ENCODE measurements around the gene RAD51B.
"Not testable (repeated sequence)": the region's sequence is repeated elsewhere in the genome, so short reads cannot be mapped to it uniquely, and the experiment has no call there.

The RAD51B gene

DNA sequence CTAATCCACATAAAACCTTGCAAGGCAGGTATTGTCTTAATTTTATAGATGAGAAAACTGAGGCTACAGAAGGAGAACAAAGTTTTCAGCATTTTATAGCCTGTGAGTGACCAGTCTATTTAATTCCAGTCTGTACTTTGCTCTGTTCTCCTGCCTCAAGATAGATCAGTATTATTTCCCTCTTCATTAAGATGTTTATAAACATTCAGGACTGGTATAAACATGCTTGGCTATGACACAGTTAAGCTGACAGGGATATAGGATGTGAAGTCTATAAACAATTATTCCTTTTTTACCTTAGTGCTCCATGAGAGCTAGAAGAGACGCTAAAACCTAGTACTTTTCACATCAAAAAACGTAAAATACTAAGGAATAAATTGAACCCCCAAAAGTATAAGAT lies 287.3 kb downstream of the RAD51B start:
- H3K4me3 ChIP-seq (ENCODE audit: low read depth, low read length): no peak overlapping the region
- TF ChIP-seq CTCF (IDR thresholded peaks at IDR 0.05; ENCODE audit: insufficient read depth, low read depth, low read length, missing control alignments): no peak
- DNase-seq (ENCODE audit: low read depth): no peak

DNA sequence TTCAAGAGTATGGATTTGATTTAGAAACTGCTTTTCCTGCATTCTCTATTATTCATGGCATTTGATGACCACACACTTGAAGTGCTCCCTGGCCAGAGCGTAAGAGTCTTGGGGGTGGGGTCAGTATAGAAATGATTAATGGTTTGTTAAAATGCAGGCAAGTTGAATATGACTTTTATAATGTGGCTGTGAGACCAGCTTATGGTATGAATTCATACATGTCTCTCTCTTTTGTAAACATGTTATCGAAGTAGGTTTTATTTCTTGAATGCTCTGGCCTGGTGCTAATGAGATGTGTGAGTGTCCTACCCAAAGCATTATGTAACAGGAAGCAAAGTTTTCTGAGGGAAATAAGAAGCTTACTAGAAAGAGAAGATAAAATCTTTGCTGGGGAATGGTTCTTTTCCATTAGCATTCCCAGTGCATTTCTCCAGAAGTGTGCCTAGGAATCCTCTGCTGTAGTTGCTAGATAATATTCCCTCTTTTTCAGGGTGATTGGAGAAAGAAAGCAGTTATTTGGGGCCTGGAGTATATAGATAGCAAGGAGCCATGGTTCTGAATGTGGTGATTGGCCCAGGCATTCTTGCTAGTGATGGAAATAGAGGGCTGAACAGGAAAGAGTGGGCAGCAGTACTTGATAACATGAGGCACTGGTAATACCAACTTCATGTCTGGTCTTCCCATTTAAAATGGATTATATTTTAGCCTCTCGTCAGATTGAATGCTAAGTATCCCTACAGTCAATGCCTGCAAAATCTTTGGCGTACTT lies 289.7 kb downstream of the RAD51B start:
- H3K4me3 ChIP-seq (ENCODE audit: low read depth, low read length): no peak overlapping the region
- TF ChIP-seq CTCF (IDR thresholded peaks at IDR 0.05; ENCODE audit: insufficient read depth, low read depth, low read length, missing control alignments): no peak
- DNase-seq (ENCODE audit: low read depth): no peak

GRCh38 chr14:68111097-68111852 lies 291.7 kb downstream of the RAD51B start:
- no peak for TF ChIP-seq CTCF (IDR thresholded peaks at IDR 0.05; ENCODE audit: insufficient read depth, low read depth, low read length, missing control alignments)
- no peak overlapping the region for H3K4me3 ChIP-seq (ENCODE audit: low read depth, low read length)
- DNase-seq (ENCODE audit: low read depth): peak; percentile 12

DNA sequence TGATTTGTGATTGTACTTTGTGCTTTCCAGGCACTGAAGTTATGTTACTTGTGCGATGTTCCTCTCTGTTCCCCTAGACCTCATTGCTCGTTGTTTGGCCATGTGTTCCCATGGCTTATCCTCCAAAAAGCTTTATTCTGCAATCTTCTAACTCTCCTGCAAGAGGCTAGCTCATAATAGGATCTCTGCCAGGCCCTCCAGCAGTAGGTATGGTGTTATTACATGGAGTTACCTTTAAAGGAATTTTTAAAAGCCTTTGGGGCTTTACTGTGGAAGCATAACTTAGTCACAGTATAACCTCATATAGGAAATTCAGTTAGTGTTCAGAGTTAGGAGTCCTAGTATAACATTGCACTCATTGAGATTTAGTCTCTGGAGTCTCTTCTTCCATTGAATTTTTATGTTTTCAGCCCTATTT lies 292.3 kb downstream of the RAD51B start:
- TF ChIP-seq CTCF (IDR thresholded peaks at IDR 0.05; ENCODE audit: insufficient read depth, low read depth, low read length, missing control alignments): no peak
- no peak overlapping the region for H3K4me3 ChIP-seq (ENCODE audit: low read depth, low read length)
- no peak for DNase-seq (ENCODE audit: low read depth)

DNA sequence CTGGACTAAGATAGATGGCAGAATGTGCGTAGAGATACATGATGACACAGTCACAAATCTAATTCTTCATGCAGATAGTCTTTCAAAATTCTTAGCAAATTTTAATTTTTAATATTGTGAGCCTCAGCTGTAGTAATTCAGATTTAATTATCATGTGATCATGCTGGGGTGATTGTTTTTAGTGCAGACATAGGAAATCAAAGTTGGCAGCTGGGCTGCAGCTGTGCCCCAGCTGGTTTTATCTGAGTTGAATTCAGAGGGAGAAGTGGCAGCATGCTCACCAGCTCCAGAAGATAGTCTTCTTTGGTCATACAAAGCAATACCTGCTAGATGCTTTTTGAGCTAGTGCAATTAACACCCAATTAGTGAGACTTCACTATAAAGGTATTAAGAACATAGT lies 292.9 kb downstream of the RAD51B start:
- no peak for TF ChIP-seq CTCF (IDR thresholded peaks at IDR 0.05; ENCODE audit: insufficient read depth, low read depth, low read length, missing control alignments)
- no peak for DNase-seq (ENCODE audit: low read depth)
- no peak overlapping the region for H3K4me3 ChIP-seq (ENCODE audit: low read depth, low read length)

- TF ChIP-seq CTCF (IDR thresholded peaks at IDR 0.05; ENCODE audit: insufficient read depth, low read depth, low read length, missing control alignments): no peak
- H3K4me3 ChIP-seq (ENCODE audit: low read depth, low read length): no peak overlapping the region
- no peak for DNase-seq (ENCODE audit: low read depth)
These were observed 293.9 kb downstream of the RAD51B start for GRCh38 chr14:68113343-68113930.

- DNase-seq (ENCODE audit: low read depth); H3K4me3 ChIP-seq (ENCODE audit: low read depth, low read length): not testable (repeated sequence)
These were observed 296.4 kb downstream of the RAD51B start for GRCh38 chr14:68115952-68116351.

Measured in GM12865 (cell line).